ENCODE measurements around the gene SFXN2.

The SFXN2 gene

DNA sequence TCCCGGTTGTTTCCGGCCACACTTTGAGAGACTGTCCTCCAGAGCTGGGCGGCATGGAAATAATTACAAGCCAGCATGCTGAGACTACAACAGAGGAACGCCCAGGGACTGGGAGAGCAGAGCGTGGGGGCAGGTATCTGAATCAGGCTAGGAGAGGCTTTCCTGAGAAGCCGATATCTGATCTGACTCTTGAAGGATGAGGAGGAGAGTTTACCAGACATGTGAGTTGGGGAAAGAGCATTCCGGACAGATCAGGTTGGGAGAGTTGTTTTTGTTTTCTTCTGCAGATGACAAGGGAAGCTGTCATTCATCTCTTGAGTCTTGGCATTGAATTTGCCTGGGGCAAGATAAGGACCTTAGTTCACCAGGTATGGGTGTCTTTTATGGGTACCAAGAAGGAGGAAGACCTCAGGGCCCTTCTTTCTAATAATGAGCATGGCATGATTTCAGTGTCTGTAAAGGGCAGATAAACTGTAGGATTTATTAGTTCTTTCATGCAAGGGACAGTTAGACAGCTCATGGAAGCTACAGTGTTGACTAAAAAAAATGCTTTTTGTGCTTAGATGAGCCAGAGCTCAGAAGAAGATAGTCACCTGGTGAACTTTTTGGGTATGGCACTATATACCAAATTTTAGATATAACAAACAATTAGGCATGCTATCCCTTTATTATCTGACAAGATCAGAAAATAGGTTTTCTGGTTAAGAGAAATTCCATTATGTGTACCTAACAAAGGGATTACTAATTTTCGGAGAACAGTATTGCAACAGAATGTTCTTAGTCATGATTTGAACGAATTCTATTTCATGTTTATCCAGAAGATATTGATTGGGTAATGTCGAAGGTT is 65.5 kb downstream of the SFXN2 start:
- DNase-seq = peak; percentile 40

DNA sequence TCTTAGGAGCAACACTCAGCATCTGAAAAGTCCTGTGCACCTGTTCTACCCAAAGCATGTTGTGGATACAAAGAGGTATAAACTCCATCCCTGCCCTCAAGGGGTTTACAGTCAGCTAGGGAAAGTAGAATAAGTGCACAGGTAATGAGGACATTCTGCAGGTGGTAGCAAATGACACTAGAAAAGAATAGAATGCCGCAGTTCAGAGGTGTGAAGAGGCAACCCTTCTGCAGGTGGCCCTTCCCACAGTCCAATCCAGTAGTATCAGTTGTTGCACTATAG is 66.0 kb downstream of the SFXN2 start:
- DNase-seq = no peak

DNA sequence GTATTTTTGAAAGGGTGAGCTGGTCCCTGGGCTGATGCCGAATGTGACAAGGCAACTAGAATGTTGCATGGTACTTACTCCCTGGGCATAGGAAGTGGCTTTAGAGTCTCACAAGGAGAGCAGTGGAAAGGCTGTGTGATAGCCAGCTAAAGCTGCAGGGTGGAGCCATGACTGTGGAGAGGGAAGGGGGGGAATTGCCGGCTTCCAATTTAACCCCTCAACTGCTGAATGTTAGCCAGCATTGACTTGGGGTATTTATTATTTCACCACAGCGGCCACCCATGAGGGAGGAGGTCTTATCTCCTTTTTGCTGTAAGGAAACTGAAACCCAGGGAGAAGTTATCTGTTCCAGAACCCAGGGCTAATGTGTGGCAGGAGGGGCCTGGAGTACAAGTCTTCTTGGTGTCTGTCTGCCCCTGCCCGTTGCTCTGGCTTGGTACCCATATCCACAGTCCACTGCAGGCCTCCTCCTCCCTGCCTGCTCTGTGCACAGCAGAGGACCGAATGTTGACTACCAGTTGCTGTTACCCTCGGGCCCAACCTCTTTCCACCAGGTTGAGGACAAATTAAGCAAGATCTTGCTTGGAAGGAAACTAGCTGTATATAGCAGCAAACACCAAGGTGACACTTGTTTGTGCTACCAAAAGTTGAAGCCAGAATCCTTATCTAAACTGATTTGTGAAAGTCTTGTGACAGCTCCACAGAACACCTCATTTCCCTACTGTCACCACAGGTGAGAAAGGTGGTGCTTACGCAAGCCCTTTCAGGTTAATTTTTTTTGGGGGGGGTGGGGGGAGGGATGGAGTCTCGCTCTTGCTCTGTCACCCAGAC is 66.9 kb downstream of the SFXN2 start:
- no peak for DNase-seq

DNA sequence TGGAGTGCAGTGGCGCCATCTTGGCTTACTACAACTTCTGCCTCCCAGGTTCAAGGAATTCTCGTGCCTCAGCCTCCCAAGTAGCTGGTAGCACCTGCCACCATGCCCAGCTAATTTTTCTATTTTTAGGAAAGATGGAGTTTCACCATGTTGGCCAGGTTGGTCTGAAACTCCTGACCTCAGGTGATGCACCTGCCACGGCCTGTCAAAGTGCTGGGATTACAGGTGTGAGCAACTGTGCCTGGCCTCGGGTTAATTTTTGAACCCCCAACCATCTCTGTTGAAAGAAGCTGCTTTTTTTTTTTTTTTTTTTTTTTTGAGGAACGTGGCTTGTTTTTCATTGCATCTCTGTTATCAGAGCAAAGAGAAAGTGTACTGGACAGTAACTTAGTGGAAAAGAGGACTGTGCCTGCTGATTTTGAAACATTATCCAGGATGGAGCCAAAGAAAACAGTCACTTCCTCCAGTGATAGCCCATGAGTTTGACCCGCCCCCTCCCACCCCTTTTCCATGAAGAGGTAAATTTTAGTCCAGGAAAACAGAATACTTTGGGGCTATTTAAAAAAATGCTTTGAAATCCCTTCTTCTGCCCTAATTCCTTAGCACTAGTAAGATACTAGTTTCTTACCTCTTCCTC is 67.6 kb downstream of the SFXN2 start:
- peak; percentile 36 for DNase-seq

DNA sequence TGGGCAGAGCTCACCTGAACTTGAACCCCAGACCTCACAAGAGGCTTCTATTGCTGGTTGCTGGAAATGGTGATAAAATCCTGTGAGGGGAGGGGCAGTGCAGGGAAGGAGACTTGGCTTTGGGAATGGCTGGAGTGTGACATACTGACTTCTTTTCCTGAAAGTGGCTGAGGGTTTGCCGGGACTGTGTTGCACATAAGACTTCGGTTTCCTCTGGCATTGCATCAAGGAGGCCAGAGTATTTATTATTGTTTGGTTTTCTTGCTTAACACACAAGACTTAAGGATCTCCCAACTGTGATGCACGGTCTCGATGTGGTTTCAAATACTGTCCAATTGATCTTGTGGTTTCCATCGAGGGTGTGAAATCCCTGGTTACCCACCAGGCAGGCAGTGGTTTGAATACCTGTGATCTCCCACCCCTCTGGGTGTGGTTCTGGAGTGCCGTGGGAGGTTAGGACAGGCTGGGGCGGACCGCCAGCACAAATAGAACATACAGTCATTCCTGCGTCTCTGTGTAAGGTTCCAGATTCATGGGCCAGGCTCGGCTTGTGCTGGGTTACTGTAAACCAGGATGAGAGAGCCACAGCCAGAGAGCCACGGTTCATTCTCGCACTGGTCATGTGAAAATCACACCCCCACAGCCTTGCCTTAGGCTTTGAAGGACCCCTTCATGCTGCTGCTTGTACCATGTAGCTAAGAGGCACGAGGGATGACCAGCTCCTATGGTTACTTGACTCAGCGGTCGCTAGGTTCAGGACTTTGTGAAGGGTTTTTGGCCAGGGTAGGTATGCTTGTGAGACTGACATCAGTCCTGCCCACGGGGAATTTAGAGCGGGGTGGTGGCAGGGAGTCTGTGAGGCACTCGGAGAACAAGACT is 68.5 kb downstream of the SFXN2 start:
- DNase-seq = peak; percentile 39

DNA sequence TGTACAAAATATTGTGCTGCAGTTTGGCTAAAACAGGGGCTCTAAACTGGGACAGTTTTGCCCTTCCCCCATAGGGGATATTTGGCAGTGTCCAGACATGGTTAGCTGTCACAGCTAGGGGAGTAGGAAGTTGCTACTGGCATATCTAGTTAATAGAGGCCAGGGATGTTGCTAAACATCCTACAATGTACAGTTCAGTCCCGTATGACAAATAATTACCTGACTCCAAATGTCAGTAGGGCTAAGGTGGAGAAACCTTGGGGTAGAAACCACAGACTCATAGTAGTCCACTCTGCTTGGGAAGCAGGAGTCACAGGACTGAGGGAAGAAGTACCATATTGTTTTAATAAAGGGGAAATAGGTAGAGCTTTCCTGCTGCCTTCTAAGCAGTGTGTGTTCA is 69.1 kb downstream of the SFXN2 start:
- DNase-seq = no peak

DNA sequence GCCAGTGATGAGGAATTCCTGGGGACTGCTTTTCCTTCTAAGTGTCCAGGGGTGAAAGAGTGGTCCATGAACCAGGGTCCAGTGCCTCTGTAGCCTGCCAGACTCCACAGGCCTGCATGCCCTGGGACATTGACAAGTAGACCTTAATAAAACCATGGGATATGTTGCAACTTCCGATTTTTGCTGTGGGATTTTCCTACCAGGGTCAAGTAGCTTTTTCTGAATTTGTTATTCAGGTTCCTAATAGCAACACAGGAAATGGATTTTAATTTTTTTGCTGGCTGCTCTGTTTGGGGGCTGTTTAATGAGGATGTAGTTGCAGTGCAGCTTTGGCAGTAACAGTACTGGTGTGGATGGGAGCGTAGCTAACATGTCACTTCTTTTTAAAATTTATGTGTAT is 71.4 kb downstream of the SFXN2 start:
- DNase-seq = no peak

DNA sequence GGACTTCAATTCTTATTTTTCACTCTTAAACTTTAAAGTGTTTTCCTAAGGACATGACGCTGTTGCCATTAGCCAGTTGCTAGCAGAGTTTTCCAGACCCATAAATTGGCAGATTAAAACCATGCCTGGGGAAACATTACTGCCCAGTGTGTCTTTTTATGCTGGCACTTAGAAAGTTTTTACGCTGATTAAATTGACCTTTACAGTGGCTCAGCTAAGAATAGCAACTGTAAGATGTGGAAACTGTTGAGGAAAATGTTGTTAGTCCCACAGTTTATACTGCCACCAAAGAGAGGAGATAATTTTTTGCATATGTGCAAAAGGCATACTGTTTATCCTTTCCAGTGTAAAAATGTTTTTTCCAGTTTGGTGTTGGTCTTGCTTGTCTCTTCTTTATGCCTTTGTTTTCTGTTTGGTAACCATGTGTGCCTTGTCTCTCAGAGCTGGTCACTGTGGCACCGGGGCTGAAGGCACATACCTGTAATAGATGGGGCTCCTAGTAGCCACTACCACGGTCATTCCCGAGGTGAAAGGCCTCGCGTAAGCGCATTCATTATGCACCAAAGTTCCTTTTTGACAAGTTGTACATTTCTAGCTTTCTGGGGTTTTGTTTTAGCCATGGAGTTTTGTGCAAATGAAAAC is 77.4 kb downstream of the SFXN2 start:
- no peak for DNase-seq
